GM23338 (cell line): ENCODE results near the gene CEP192. TPM values are rescaled to one million over a fixed set of nuclear protein-coding genes. Genes with fewer than 3 reads are reported as not detected.

Source experiments
- ATAC-seq: fragments of 200-7000 bp; cut with Tn5 transposase; 3 replicates; pipeline ENCODE4 v1.9.1; 2020
- DNase-seq: peaks from one replicate; pipeline ENCODE4 v3.0.0-alpha.2; 2015; ENCODE audit warnings: low spot score
- H2AFZ ChIP-seq: fragments of 200-600 bp; sonication (generic); 2 replicates; pipeline ENCODE4 v1.8.0; 2016; ENCODE audit warnings: antibody characterized with exemption, mild to moderate bottlenecking, moderate library complexity
- H3F3A ChIP-seq: fragments of 200-600 bp; sonication (generic); replicated peaks from 2 replicates; pipeline ENCODE4 v1.8.0; 2017; ENCODE audit warnings: antibody characterized with exemption, mixed run types, low read depth
- H3K27ac ChIP-seq: fragments of 200-600 bp; sonication (generic); 2 replicates; pipeline ENCODE4 v1.6.1; 2016; ENCODE audit warnings: low read depth
- H3K27me3 ChIP-seq: fragments of 200-600 bp; sonication (generic); 2 replicates; pipeline ENCODE4 v1.8.0; 2016; ENCODE audit warnings: mild to moderate bottlenecking, mixed run types, moderate library complexity; ENCODE audit not compliant: insufficient read depth
- H3K36me3 ChIP-seq: fragments of 200-600 bp; sonication (generic); 2 replicates; pipeline ENCODE4 v1.8.0; 2016; ENCODE audit warnings: mild to moderate bottlenecking; ENCODE audit not compliant: insufficient read depth
- H3K4me1 ChIP-seq: fragments of 200-600 bp; sonication (generic); 2 replicates; pipeline ENCODE4 v1.8.0; 2016; ENCODE audit warnings: mild to moderate bottlenecking, moderate library complexity; ENCODE audit not compliant: insufficient read depth
- H3K4me2 ChIP-seq: fragments of 200-600 bp; sonication (generic); 2 replicates; pipeline ENCODE4 v1.7.1; 2017; ENCODE audit warnings: mixed run types
- H3K4me3 ChIP-seq: fragments of 200-600 bp; sonication (generic); 2 replicates; pipeline ENCODE4 v1.6.1; 2016; ENCODE audit warnings: mixed run types
- H3K79me2 ChIP-seq: fragments of 200-600 bp; sonication (generic); replicated peaks from 2 replicates; pipeline ENCODE4 v1.8.0; 2017; ENCODE audit warnings: mild to moderate bottlenecking; ENCODE audit not compliant: insufficient read depth
- H3K9me2 ChIP-seq: fragments of 200-600 bp; sonication (generic); 2 replicates; pipeline ENCODE4 v1.8.0; 2017; ENCODE audit not compliant: insufficient read depth
- H4K20me1 ChIP-seq: fragments of 200-600 bp; sonication (generic); replicated peaks from 2 replicates; pipeline ENCODE4 v1.8.0; 2017; ENCODE audit warnings: mild to moderate bottlenecking; ENCODE audit not compliant: insufficient read depth
- H3K27ac Mint-ChIP-seq: 2 replicates; pipeline ENCODE4 v1.8.0; 2020; ENCODE audit warnings: inconsistent platforms, mild to moderate bottlenecking, moderate library complexity, mixed read lengths
- H3K27me3 Mint-ChIP-seq: 3 replicates; pipeline ENCODE4 v1.8.0; 2022; ENCODE audit warnings: low read depth, mild to moderate bottlenecking, moderate library complexity, mixed read lengths, inconsistent platforms; ENCODE audit not compliant: insufficient read depth, poor library complexity
- H3K36me3 Mint-ChIP-seq: 3 replicates; pipeline ENCODE4 v1.8.0; 2021; ENCODE audit warnings: low read depth, mild to moderate bottlenecking, inconsistent platforms, moderate library complexity, mixed read lengths
- H3K4me1 Mint-ChIP-seq: 3 replicates; pipeline ENCODE4 v1.8.0; 2020; ENCODE audit warnings: mild to moderate bottlenecking, inconsistent platforms, mixed read lengths
- H3K4me3 Mint-ChIP-seq: 3 replicates; pipeline ENCODE4 v1.8.0; 2021; ENCODE audit warnings: moderate library complexity, mild to moderate bottlenecking, inconsistent platforms, mixed read lengths
- H3K9me3 Mint-ChIP-seq: 3 replicates; pipeline ENCODE4 v1.8.0; 2020; ENCODE audit warnings: moderate library complexity, mild to moderate bottlenecking, inconsistent platforms, mixed read lengths
- EZH2phosphoT487 ChIP-seq: fragments of 200-600 bp; sonication (generic); IDR thresholded peaks from one replicate; pipeline ENCODE4 v1.8.1; 2018; ENCODE audit warnings: antibody characterized with exemption; ENCODE audit not compliant: unreplicated experiment
- JUNB ChIP-seq: IDR thresholded peaks from one replicate; pipeline ENCODE4 v1.6.1; 2016; ENCODE audit warnings: antibody characterized with exemption; ENCODE audit not compliant: unreplicated experiment
- NANOG ChIP-seq: IDR thresholded peaks from 2 replicates; pipeline ENCODE4 v1.6.1; 2016; ENCODE audit warnings: antibody characterized with exemption, borderline replicate concordance
- STAT1 ChIP-seq: IDR thresholded peaks from one replicate; pipeline ENCODE4 v1.6.1; 2016; ENCODE audit warnings: antibody characterized with exemption; ENCODE audit not compliant: unreplicated experiment
- ZNF114 ChIP-seq: fragments of 250-450 bp; sonication (Bioruptor Pico); IDR thresholded peaks from 2 replicates; pipeline ENCODE4 v1.5.0; 2020; ENCODE audit warnings: mild to moderate bottlenecking, moderate library complexity
- ZNF331 ChIP-seq: fragments of 250-450 bp; sonication (Bioruptor Pico); IDR thresholded peaks from 2 replicates; pipeline ENCODE4 v1.5.0; 2020; ENCODE audit warnings: low read depth, mild to moderate bottlenecking, moderate library complexity
- polyA plus RNA-seq: library from polyadenylated mRNA; unstranded; fragments of >200 nt; fragmentation: Nextera tagmentation; extraction: Ambion mirVana; gene quantifications from 2 replicates; pipeline ENCODE4 v1.2.1, GENCODE V29; 2016
- total RNA-seq: library from RNA; depleted of rRNA; stranded (reverse); fragments of >200 nt; shearing (Covaris generic); gene quantifications from 2 replicates; pipeline ENCODE4 v1.2.3, GENCODE V29; 2014
- TF ChIP-seq, protein P1 (sequence below): IDR thresholded peaks from 2 replicates; pipeline ENCODE4 v1.6.1; 2016; ENCODE audit warnings: antibody characterized with exemption
- TF ChIP-seq, protein P2 (sequence below): fragments of 250-450 bp; sonication (Bioruptor Pico); IDR thresholded peaks from 2 replicates; pipeline ENCODE4 v1.5.0; 2020; ENCODE audit warnings: mild to moderate bottlenecking, moderate library complexity

CEP192 gene
- total and polyA plus RNA-seq, 2 experiments from 2014 or later = 15.2 to 30.6 TPM

DNA sequence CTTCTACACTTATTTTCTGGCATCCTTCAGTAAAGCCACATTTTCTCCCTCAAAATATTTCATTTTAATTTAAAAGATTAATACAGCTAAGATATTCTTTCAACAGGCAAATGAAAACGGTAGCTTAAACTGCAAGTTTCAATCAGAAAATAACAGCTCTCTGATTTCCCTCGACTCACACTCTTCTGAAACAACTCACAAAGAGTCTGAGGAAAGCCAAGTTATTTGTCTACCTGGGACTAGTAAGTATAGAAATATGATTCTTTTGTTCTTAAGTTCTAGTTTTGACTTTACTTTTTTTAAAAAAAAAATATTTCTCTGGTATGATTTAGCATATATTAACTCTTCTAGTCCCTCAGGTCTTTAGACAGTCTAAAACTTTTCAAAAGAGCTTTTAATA lies 27.2 kb downstream of the CEP192 start (continued):
- no peak for TF ChIP-seq JUNB
- no peak for TF ChIP-seq NANOG
- no peak for TF ChIP-seq ZNF331
- TF ChIP-seq, protein P1, sequence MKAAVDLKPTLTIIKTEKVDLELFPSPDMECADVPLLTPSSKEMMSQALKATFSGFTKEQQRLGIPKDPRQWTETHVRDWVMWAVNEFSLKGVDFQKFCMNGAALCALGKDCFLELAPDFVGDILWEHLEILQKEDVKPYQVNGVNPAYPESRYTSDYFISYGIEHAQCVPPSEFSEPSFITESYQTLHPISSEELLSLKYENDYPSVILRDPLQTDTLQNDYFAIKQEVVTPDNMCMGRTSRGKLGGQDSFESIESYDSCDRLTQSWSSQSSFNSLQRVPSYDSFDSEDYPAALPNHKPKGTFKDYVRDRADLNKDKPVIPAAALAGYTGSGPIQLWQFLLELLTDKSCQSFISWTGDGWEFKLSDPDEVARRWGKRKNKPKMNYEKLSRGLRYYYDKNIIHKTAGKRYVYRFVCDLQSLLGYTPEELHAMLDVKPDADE = no peak
- no peak for TF ChIP-seq EZH2phosphoT487
- no peak for TF ChIP-seq ZNF114 (CRISPR knock-in tag)

DNA sequence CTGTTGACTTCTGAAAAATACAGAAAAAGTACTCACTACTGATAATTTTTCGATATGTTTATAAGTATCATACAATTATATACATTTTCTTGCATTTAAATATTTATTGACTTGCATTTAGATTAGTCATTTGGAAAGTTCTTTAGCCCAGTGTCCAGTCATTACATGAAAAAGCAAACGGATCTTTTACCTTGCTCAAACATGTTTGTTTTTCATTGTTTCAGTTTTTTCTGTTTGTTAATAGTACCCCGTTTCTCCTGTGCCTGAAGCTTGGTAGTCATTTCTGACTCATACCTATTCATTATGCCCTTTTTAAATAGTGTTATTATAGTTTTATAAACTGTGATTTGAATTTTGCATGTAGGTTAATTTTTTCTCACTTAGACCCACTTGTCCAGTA lies 28.1 kb downstream of the CEP192 start:
- no peaks in the 10 kb centered on the region for H3K4me1 ChIP-seq
- DNase-seq (no peak), ATAC-seq (no peak)
- H2AFZ ChIP-seq = no peak overlapping the region
- H3F3A ChIP-seq = no peaks in the 10 kb centered on the region
- no peaks in the 10 kb centered on the region for H3K27me3 ChIP-seq
- no peak overlapping the region for H3K27ac ChIP-seq
- H4K20me1 ChIP-seq = peaks cover 5% of the 10 kb centered on the region; the same call in 1 of the 2 replicates
- peaks cover 21% of the 10 kb centered on the region for H3K36me3 ChIP-seq
- H3K4me3 ChIP-seq = no peak overlapping the region
- Mint-ChIP-seq H3K4me1 (peaks cover 4% of the 10 kb centered on the region; the same call in 1 of the 3 replicates), H3K27ac (no peak overlapping the region), H3K9me3 (no peaks in the 10 kb centered on the region), H3K36me3 (peaks cover 64% of the 10 kb centered on the region), H3K27me3 (no peaks in the 10 kb centered on the region), H3K4me3 (no peak overlapping the region)
- no peaks in the 10 kb centered on the region for H3K9me2 ChIP-seq
- no peak overlapping the region for H3K4me2 ChIP-seq
- H3K79me2 ChIP-seq = peaks cover 10% of the 10 kb centered on the region; the same call in 1 of the 2 replicates
- TF ChIP-seq NANOG (no peak), JUNB (no peak), STAT1 (no peak), EZH2phosphoT487 (no peak)
- TF ChIP-seq, protein P2, sequence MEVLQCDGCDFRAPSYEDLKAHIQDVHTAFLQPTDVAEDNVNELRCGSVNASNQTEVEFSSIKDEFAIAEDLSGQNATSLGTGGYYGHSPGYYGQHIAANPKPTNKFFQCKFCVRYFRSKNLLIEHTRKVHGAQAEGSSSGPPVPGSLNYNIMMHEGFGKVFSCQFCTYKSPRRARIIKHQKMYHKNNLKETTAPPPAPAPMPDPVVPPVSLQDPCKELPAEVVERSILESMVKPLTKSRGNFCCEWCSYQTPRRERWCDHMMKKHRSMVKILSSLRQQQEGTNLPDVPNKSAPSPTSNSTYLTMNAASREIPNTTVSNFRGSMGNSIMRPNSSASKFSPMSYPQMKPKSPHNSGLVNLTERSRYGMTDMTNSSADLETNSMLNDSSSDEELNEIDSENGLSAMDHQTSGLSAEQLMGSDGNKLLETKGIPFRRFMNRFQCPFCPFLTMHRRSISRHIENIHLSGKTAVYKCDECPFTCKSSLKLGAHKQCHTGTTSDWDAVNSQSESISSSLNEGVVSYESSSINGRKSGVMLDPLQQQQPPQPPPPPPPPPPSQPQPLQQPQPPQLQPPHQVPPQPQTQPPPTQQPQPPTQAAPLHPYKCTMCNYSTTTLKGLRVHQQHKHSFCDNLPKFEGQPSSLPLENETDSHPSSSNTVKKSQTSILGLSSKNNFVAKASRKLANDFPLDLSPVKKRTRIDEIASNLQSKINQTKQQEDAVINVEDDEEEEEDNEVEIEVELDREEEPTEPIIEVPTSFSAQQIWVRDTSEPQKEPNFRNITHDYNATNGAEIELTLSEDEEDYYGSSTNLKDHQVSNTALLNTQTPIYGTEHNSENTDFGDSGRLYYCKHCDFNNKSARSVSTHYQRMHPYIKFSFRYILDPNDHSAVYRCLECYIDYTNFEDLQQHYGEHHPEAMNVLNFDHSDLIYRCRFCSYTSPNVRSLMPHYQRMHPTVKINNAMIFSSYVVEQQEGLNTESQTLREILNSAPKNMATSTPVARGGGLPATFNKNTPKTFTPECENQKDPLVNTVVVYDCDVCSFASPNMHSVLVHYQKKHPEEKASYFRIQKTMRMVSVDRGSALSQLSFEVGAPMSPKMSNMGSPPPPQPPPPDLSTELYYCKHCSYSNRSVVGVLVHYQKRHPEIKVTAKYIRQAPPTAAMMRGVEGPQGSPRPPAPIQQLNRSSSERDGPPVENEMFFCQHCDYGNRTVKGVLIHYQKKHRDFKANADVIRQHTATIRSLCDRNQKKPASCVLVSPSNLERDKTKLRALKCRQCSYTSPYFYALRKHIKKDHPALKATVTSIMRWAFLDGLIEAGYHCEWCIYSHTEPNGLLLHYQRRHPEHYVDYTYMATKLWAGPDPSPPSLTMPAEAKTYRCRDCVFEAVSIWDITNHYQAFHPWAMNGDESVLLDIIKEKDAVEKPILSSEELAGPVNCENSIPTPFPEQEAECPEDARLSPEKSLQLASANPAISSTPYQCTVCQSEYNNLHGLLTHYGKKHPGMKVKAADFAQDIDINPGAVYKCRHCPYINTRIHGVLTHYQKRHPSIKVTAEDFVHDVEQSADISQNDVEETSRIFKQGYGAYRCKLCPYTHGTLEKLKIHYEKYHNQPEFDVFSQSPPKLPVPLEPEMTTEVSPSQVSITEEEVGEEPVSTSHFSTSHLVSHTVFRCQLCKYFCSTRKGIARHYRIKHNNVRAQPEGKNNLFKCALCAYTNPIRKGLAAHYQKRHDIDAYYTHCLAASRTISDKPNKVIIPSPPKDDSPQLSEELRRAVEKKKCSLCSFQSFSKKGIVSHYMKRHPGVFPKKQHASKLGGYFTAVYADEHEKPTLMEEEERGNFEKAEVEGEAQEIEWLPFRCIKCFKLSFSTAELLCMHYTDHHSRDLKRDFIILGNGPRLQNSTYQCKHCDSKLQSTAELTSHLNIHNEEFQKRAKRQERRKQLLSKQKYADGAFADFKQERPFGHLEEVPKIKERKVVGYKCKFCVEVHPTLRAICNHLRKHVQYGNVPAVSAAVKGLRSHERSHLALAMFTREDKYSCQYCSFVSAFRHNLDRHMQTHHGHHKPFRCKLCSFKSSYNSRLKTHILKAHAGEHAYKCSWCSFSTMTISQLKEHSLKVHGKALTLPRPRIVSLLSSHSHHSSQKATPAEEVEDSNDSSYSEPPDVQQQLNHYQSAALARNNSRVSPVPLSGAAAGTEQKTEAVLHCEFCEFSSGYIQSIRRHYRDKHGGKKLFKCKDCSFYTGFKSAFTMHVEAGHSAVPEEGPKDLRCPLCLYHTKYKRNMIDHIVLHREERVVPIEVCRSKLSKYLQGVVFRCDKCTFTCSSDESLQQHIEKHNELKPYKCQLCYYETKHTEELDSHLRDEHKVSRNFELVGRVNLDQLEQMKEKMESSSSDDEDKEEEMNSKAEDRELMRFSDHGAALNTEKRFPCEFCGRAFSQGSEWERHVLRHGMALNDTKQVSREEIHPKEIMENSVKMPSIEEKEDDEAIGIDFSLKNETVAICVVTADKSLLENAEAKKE (CRISPR knock-in tag) = no peak
